Stimulated activated CD8-positive, alpha-beta memory T cell treated with anti-CD3 and anti-CD28 coated beads, Interleukin-4, amount 100 ng/mL, for 4 hours (primary cell): ENCODE results near the gene ATOH8.

ENCODE experiments used
- DNase-seq, 2 donors: peaks; one replicate each; pipeline ENCODE4 v3.0.0-alpha.2; 2020; ENCODE audit warnings: low read depth in 2 of 2, low spot score in 1 of 2

Gene ATOH8

DNA sequence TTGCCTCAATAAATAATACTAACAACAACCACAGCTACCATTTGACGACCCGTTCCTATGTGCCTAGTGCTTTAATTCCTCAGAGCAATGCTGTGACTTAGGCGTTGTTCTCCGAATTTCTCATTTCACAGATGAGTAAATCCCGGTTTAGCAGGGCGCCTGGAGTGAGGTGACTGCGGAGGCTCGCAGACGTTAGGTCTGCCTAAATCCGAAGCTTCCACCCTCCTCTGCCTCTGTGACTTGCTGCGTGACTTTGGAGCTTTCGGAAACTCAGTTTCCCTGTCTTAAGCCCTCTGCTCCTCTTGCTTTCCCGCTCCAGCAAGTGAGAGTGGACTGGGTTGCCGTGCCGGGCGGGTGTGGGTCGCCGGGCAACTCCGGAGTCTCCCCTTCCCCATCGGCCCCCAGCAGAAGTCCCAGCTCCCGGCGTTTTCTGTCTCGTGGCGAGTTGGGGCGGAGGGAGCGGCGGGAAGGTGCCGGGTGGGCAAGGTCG, 711 bp upstream of the ATOH8 start:
- DNase-seq = no peak

DNA sequence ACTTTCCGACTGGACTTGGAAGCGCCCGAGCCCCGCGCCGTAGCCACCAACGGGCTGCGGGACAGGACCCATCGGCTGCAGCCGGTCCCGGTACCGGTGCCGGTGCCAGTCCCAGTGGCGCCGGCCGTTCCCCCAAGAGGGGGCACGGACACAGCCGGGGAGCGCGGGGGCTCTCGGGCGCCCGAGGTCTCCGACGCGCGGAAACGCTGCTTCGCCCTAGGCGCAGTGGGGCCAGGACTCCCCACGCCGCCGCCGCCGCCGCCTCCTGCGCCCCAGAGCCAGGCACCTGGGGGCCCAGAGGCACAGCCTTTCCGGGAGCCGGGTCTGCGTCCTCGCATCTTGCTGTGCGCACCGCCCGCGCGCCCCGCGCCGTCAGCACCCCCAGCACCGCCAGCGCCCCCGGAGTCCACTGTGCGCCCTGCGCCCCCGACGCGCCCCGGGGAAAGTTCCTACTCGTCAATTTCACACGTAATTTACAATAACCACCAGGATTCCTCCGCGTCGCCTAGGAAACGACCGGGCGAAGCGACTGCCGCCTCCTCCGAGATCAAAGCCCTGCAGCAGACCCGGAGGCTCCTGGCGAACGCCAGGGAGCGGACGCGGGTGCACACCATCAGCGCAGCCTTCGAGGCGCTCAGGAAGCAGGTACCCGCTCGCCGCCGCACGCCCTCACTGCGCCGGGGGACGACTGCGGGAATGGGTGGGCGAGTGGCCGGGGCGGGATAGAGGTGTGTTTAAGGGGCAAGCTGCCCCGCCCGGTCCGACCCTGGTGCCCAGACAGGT, 713 bp downstream of the ATOH8 start:
- DNase-seq = no peak

- DNase-seq = no peak
These were observed 1.6 kb downstream of the ATOH8 start for GRCh38 chr2:85755122-85756027.

DNA sequence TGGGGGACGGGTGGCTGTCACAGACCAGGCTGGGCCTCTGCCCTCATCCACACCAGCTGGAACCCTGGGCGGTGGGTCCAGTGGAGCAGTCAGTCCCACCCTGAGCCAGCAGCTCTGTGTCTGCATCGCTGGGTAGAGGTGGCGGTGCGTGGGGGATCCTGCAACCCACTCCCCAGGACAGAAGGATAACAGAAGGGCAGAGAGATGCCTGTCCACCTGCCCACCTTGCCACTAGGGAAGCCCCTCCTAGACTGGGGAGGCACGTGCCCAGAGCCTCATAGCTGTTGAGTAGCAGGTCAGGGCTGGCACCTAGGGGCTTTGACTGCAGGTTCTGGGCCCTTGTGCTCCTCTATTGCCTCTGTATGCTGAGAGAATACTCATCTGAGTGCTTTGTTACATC, 2.4 kb downstream of the ATOH8 start:
- DNase-seq = no peak

GRCh38 chr2:85756822-85757435, 3.1 kb downstream of the ATOH8 start:
- no peak for DNase-seq

DNA sequence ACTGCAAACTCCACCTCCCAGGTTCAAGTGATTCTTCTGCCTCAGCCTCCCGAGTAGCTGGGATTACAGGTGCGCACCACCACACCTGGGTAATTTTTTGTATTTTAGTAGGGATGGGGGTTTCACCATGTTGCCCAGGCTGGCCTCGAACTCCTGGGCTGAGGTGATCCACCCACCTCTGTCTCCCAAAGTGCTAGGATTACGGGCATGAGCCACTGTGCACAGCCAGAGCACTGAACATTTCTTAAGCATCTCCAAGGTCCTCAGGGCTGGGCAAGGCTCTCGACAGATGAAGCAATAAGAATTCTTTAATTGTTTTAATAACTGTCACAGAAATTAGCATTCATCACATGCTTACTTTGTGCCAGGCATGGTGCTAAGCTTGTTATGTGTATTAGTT, 4.1 kb downstream of the ATOH8 start:
- no peak for DNase-seq

DNA sequence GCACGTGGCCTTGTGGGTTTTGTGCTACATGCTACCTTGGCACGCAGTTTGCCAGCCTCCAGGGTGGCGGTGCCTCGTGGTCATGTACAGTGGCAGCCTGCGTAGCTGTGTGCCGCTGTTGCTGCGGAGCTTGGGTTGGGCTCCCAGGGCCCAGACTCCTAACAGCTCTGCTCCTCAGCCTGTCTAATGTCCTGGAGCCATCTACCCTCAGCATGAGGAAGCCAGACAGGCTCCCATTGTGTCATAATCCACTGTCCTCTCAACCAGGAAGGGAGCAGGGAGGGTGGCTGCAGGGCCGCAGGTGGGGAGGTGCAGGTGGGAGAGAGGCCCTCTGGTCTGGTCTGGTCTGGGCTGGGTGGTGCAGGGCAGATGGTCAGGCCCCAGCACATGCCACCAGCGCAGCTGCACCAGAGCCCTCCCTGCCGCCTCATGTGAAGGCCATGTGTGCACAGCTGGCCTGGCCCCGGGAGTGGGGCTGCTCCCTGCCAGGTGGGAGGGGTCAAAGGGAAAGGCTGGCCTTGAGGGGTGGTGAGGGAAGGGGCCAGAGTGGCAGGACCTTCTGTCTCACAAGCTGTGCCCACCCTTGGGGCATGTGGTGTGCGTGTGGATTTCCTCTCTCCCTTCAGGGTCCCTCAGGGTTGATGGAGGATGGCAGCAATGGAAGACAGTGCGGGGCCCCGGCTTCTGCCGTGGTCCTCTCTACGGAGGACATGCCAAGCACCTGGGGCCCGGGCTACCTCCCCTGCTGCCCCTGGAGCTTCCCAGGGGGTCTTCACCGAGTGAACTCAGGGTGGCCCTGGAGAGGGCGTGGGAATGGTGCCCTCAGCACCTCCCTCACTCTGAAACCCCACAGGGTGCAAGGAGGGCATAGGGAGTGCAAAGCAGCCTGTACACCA, 4.8 kb downstream of the ATOH8 start:
- DNase-seq = no peak

DNA sequence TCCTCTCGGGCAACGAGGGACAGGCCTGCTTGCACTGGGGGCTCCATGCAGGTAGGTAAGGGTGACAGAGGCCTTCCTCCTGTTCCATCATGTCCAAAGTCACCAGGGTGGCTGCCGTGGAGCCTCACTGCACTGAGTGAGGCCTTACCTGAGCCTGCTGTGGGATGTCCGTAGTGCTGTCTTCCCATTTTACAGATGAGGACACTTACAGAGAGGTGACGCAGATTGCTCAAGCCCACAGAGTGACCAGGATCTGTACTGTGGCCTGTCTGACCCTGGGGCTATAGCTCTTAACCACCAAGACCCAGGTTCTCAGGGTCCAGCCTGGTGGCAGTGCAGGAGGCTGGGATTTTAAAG, 5.4 kb downstream of the ATOH8 start:
- DNase-seq = no peak

- no peak for DNase-seq
These were observed 6.6 kb downstream of the ATOH8 start for GRCh38 chr2:85760371-85760770.

GRCh38 chr2:85760872-85761271, 7.1 kb downstream of the ATOH8 start:
- no peak for DNase-seq

GRCh38 chr2:85761512-85761944, 7.7 kb downstream of the ATOH8 start:
- no peak for DNase-seq

DNA sequence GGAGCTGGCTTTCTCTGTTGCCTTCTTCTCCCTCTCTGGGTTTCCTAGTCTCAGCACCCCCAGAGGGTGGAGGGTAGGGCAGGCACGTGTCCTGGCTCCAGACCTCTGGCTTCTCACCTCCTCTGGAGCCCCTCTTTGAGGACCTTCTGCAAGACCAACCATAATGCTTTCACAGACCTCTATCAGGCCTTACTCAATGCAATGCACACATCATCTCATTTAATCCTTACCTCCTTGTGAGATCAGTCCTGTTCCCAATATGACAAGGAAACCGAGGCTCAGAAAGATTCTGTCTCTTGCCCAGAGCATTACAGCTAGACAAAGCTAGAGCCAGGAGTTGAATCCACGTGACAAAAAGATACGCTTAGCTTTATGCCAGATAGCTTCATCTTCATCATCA, 8.2 kb downstream of the ATOH8 start:
- DNase-seq = no peak

- DNase-seq = no peak
These were observed 9.3 kb downstream of the ATOH8 start for GRCh38 chr2:85763132-85763531.

DNA sequence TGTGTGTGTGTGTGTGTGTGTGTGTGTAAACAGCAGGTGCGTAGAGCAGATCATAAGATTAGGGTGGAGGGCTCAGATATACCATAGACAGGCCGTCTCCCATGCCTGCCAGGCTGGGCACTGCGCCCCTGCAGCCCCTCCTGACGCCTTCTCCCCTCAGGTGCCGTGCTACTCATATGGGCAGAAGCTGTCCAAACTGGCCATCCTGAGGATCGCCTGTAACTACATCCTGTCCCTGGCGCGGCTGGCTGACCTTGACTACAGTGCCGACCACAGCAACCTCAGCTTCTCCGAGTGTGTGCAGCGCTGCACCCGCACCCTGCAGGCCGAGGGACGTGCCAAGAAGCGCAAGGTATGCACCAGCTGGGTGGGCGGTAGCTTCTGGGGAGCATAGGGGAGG, 10.0 kb downstream of the ATOH8 start:
- no peak for DNase-seq

DNA sequence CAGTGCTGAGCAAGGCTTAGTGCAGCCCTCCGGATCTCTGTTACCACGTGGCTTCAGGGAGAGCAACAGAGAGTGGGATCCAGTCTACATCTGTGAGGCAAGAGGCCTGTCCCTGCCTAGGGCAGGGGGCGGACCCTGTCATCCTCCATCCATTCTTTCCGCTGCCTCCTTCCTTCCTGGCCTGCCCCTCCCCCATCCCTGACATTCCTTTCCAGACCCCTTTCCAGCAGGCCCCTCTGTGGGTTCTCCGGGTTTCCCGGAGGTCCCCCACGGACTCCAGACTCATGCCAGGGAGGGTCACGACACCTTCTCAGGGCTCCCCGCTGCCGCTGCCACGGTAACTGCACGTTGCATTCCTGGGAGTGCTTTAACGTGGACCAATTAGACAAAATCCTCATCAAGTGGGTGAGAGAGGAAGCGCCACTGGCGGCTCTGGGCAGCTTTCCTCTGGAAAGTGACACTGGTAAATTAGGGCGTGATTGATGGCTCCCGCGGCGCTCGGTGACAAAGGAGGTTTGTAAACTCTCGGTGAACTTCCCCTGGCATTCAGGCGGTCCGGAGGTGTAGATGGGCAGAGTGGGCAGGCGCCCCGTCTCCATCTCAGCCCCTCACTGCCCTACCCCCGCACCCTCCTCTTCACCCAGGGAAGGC, 11.4 kb downstream of the ATOH8 start:
- DNase-seq = no peak

GRCh38 chr2:85766229-85766628, 12.4 kb downstream of the ATOH8 start:
- no peak for DNase-seq

GRCh38 chr2:85767803-85768665, 14.2 kb downstream of the ATOH8 start:
- no peak for DNase-seq

DNA sequence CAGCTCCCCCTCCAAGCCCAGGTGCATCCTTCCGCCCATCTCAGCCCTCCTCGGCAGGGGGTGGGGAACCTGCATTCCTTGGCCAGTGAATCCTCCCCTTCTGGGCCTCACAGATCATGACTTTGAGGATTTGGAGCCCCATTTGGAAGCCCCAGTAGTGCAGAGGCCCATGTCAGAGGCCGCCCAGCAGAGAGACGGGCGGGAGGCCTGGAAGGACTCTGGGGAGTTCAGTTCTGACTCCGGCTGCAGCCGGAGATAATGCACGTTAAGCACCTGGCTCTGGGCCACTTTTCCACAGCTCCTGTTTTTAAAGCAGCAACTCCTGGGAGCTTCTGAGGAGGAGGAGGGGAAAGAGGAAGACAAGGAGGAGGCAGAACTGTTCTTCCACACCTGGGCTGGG, 14.9 kb downstream of the ATOH8 start:
- DNase-seq = no peak

- no peak for DNase-seq
These were observed 15.6 kb downstream of the ATOH8 start for GRCh38 chr2:85769236-85769982.
